SK-N-MC (cell line): ENCODE results near the gene TBC1D3I.

Source experiments
- EZH2 ChIP-seq: fragments of 200-600 bp; sonication (generic); IDR thresholded peaks from one replicate; pipeline ENCODE4 v1.6.1; 2017; ENCODE audit warnings: antibody characterized with exemption
- POLR2AphosphoS5 ChIP-seq: IDR thresholded peaks from 2 replicates; pipeline ENCODE4 v1.6.1; 2012; ENCODE audit warnings: mild to moderate bottlenecking, low read depth, low read length, borderline replicate concordance

DNA sequence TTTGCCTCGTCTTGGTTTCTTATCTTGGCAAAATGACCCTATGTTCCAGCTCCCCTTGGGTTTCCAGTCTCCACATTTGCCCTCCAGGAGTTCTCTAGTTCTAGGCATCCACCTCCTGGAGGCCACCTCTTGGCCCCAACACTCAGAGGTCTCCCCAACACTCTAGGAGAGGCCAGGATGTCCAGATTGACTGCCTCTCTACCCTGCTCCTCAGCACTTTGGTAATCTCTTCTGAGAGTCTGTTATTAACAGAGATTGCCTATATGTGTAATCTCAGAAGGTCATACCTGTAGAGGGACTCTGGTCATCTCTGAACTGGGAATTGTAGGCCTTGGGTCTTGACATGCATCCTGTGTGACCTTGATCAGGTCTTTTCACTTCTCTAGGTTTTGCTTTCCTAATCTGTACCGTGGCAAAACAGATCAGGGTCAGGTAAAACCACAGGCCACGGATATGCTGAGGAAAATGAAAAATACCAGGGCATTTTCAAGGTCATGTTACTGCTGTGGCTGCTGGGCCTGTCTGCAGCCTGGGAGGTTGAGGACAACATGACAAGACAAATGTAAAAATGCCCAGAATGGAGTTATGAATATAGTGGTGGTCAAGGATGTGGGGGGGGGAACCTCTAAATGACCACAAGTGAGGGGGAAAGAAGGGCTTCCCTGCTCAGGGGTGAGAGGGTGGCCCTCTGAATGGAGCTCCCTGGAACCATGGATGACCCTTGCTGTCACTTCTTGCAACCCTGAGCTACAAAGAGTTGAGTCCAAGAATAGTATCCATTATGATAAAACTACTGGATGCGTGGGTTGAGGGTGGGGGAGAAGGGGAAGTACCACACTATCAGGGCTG lies 58.5 kb downstream of the TBC1D3I start:
- TF ChIP-seq POLR2AphosphoS5 (no peak), EZH2 (no peak)
